WTC11 (cell line): ENCODE measurements around the gene BCL2L1.

Experiments used
- ATF3 ChIP-seq: sonication (generic); formaldehyde crosslinking; conservative IDR thresholded peaks from 2 replicates; pipeline ENCODE4 v1.8.1; 2022; ENCODE audit warnings: mild to moderate bottlenecking, missing genetic modification reagents
- CTCF ChIP-seq: fragments of 200-600 bp; IDR thresholded peaks from 2 replicates; pipeline ENCODE4 v1.8.0; 2022; ENCODE audit warnings: antibody characterized with exemption
- E2F5 ChIP-seq: sonication (generic); formaldehyde crosslinking; IDR thresholded peaks from 2 replicates; pipeline ENCODE4 v1.8.1; 2022; ENCODE audit warnings: mild to moderate bottlenecking, moderate library complexity, missing genetic modification reagents
- FOXP4 ChIP-seq: sonication (generic); formaldehyde crosslinking; IDR thresholded peaks from 2 replicates; pipeline ENCODE4 v1.8.0; 2022; ENCODE audit warnings: mild to moderate bottlenecking, missing genetic modification reagents
- MLX ChIP-seq: sonication (generic); formaldehyde crosslinking; IDR thresholded peaks from 2 replicates; pipeline ENCODE4 v1.8.1; 2023; ENCODE audit warnings: mild to moderate bottlenecking, missing genetic modification reagents, moderate library complexity
- NR2C2 ChIP-seq: sonication (generic); formaldehyde crosslinking; IDR thresholded peaks from 2 replicates; pipeline ENCODE4 v1.8.0; 2022; ENCODE audit warnings: mild to moderate bottlenecking, missing genetic modification reagents

- TF ChIP-seq CTCF (no peak), NR2C2 (no peak), E2F5 (CRISPR knock-in tag) (no peak), FOXP4 (no peak), MLX (CRISPR knock-in tag) (no peak), ATF3 (CRISPR knock-in tag) (no peak)
Measured at GRCh38 chr20:31691646-31692275, 30.9 kb downstream of the BCL2L1 start.
